ENCODE data around the gene CCDC141. TPM values are rescaled to one million over a fixed set of nuclear protein-coding genes. Genes with fewer than 3 reads are reported as not detected.

The CCDC141 gene
- total RNA-seq, 5 donors from 2014 or later (not counting 1 experiment from before 2014, with no cell fraction given) = 13.2 to 44.8 (median 16.8) TPM

- no peaks in the 10 kb centered on the region for H3K27me3 Mint-ChIP-seq
Observed at GRCh38 chr2:178833382-178833781, 216.6 kb downstream of the CCDC141 start.

DNA sequence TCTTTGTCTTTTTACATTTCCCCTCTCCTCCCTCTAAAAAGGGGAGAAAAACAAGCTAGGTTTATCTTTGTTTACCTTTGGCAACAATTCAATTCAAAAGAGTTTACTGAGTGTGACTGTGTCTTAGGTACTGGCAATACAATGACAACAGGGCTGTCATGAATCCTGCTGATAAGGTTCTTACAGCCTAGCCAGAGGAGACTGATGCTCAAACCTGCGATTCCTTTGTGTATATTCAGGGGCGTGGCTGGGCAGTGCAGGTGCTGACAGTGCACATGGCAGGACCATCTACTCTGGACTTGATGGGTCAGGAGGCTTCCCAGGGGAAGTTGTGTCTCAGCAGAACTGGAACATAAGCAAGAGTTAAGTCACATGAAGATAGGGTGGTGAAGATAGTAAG is 219.5 kb downstream of the CCDC141 start:
- Mint-ChIP-seq H3K9me3 (peaks cover 0 to 9% (median 0%) of the 10 kb centered on the region in 3 donors), H3K4me3 (no peak overlapping the region)
- CTCF ChIA-PET = no interaction called here

More at GRCh38 chr2:178833382-178833781, 216.6 kb downstream of the CCDC141 start:
- H3K4me1 Mint-ChIP-seq = peaks cover 14 to 20% (median 18%) of the 10 kb centered on the region in 3 donors
- H3K9me3 ChIP-seq = no peaks in the 10 kb centered on the region
- WGBS (ENCODE audit: insufficient coverage) = 83% methylated on average over 1 of the region's 5 CpGs
- H3K27ac Mint-ChIP-seq = no peak overlapping the region
- CTCF ChIA-PET = no interaction called here
- H3K36me3 Mint-ChIP-seq = peaks cover 32% of the 10 kb centered on the region
- no peak overlapping the region for H3K4me3 ChIP-seq (ENCODE audit: control insufficient read depth in 1 of 2, extremely low read depth in 1 of 2, low read length in 1 of 2)
- POLR2A ChIA-PET = interaction anchor here in 1 of 2 donors (0.6 kb wide), 1 partner anchor 1569 kb away, joined by 3 read pairs; the partner anchor contains the start of gene NFE2L2
- H3K27me3 ChIP-seq (replicated peaks in 1 of 2; ENCODE audit: control insufficient read depth in 2 of 2, extremely low read depth in 1 of 2, insufficient read depth in 2 of 2, low read length in 1 of 2) = no peaks in the 10 kb centered on the region
- no peak overlapping the region for H3K4me3 Mint-ChIP-seq
- H3K4me1 ChIP-seq (ENCODE audit: control insufficient read depth in 1 of 2, extremely low read depth in 1 of 2, insufficient read depth in 2 of 2, low read length in 2 of 2) = no peaks in the 10 kb centered on the region
- DNase-seq (no peak), ATAC-seq (replicated peaks in 1 of 4) (no peak)
- no peaks in the 10 kb centered on the region for H3K9me3 Mint-ChIP-seq
- H3K27ac ChIP-seq (ENCODE audit: low read length) = no peak overlapping the region
- H3K36me3 ChIP-seq (ENCODE audit: control insufficient read depth in 2 of 2, extremely low read depth in 1 of 2, insufficient read depth in 1 of 2, low read length in 1 of 2) = peaks cover 3 to 10% of the 10 kb centered on the region in 2 donors

GRCh38 chr2:178829981-178830380 is 220.0 kb downstream of the CCDC141 start:
- peak overlapping the region; percentile 23 to 78 for H3K27ac Mint-ChIP-seq
- no peak for ATAC-seq (replicated peaks in 1 of 4)

More for the DNA sequence above, 219.5 kb downstream of the CCDC141 start:
- Mint-ChIP-seq H3K4me1 (peaks cover 14 to 20% (median 18%) of the 10 kb centered on the region in 3 donors), H3K27me3 (no peaks in the 10 kb centered on the region), H3K27ac (peak overlapping the region; percentile 29 to 78), H3K36me3 (peaks cover 33% of the 10 kb centered on the region)
- H3K27me3 ChIP-seq (replicated peaks in 1 of 2; ENCODE audit: control insufficient read depth in 2 of 2, extremely low read depth in 1 of 2, insufficient read depth in 2 of 2, low read length in 1 of 2) = no peaks in the 10 kb centered on the region
- POLR2A ChIA-PET = interaction anchor here in 1 of 2 donors (0.7 kb wide), 1 partner anchor 9 kb away, joined by 3 read pairs; no protein-coding TSS in a partner anchor
- no peaks in the 10 kb centered on the region for H3K9me3 ChIP-seq
- H3K4me1 ChIP-seq (ENCODE audit: control insufficient read depth in 1 of 2, extremely low read depth in 1 of 2, insufficient read depth in 2 of 2, low read length in 2 of 2) = no peaks in the 10 kb centered on the region
- no peak overlapping the region for H3K27ac ChIP-seq (ENCODE audit: low read length)
- 94% methylated on average over 2 of the region's 2 CpGs for WGBS (ENCODE audit: insufficient coverage)
- no peak overlapping the region for H3K4me3 ChIP-seq (ENCODE audit: control insufficient read depth in 1 of 2, extremely low read depth in 1 of 2, low read length in 1 of 2)
- no peak for DNase-seq
- ATAC-seq (replicated peaks in 1 of 4) = no peak
- H3K36me3 ChIP-seq (ENCODE audit: control insufficient read depth in 2 of 2, extremely low read depth in 1 of 2, insufficient read depth in 1 of 2, low read length in 1 of 2) = peaks cover 3% of the 10 kb centered on the region in 2 donors

GRCh38 chr2:178829299-178829960 is 220.5 kb downstream of the CCDC141 start:
- POLR2A ChIA-PET = no interaction called here
- H3K4me3 Mint-ChIP-seq = peak overlapping the region in 1 of 3 donors; percentile 36

More at GRCh38 chr2:178829981-178830380, 220.0 kb downstream of the CCDC141 start:
- ChIA-PET POLR2A (no interaction called here), CTCF (interaction anchor here in 1 of 2 donors (0.5 kb wide), 1 partner anchor 385 kb away, joined by 3 read pairs; no protein-coding TSS in a partner anchor)
- Mint-ChIP-seq H3K36me3 (peaks cover 36% of the 10 kb centered on the region), H3K4me1 (peaks cover 14 to 20% (median 18%) of the 10 kb centered on the region in 3 donors), H3K9me3 (peaks cover 0 to 9% (median 0%) of the 10 kb centered on the region in 3 donors), H3K4me3 (no peak overlapping the region), H3K27me3 (no peaks in the 10 kb centered on the region)
- H3K4me3 ChIP-seq (ENCODE audit: control insufficient read depth in 1 of 2, extremely low read depth in 1 of 2, low read length in 1 of 2) = no peak overlapping the region
- WGBS (ENCODE audit: insufficient coverage) = no CpG with 5 or more reads among the region's 3 CpGs
- no peaks in the 10 kb centered on the region for H3K4me1 ChIP-seq (ENCODE audit: control insufficient read depth in 1 of 2, extremely low read depth in 1 of 2, insufficient read depth in 2 of 2, low read length in 2 of 2)
- no peak overlapping the region for H3K27ac ChIP-seq (ENCODE audit: low read length)
- no peaks in the 10 kb centered on the region for H3K27me3 ChIP-seq (replicated peaks in 1 of 2; ENCODE audit: control insufficient read depth in 2 of 2, extremely low read depth in 1 of 2, insufficient read depth in 2 of 2, low read length in 1 of 2)
- no peak for DNase-seq
- no peaks in the 10 kb centered on the region for H3K9me3 ChIP-seq
- peaks cover 3% of the 10 kb centered on the region in 2 donors for H3K36me3 ChIP-seq (ENCODE audit: control insufficient read depth in 2 of 2, extremely low read depth in 1 of 2, insufficient read depth in 1 of 2, low read length in 1 of 2)

GRCh38 chr2:178828486-178828881 is 221.5 kb downstream of the CCDC141 start:
- Histone ChIP-seq H3K9me3 (no peaks in the 10 kb centered on the region), H3K27me3 (replicated peaks in 1 of 2; ENCODE audit: control insufficient read depth in 2 of 2, extremely low read depth in 1 of 2, insufficient read depth in 2 of 2, low read length in 1 of 2) (no peaks in the 10 kb centered on the region), H3K36me3 (ENCODE audit: control insufficient read depth in 2 of 2, extremely low read depth in 1 of 2, insufficient read depth in 1 of 2, low read length in 1 of 2) (peaks cover 0 to 3% of the 10 kb centered on the region in 2 donors), H3K4me3 (ENCODE audit: control insufficient read depth in 1 of 2, extremely low read depth in 1 of 2, low read length in 1 of 2) (no peak overlapping the region), H3K27ac (ENCODE audit: low read length) (no peak overlapping the region), H3K4me1 (ENCODE audit: control insufficient read depth in 1 of 2, extremely low read depth in 1 of 2, insufficient read depth in 2 of 2, low read length in 2 of 2) (no peaks in the 10 kb centered on the region)
- WGBS (ENCODE audit: insufficient coverage) = 86% methylated on average over 2 of the region's 4 CpGs
- ChIA-PET POLR2A (no interaction called here), CTCF (no interaction called here)
- Mint-ChIP-seq H3K27me3 (no peaks in the 10 kb centered on the region), H3K9me3 (peaks cover 0 to 9% (median 0%) of the 10 kb centered on the region in 3 donors), H3K4me3 (no peak overlapping the region), H3K4me1 (peaks cover 14 to 20% (median 18%) of the 10 kb centered on the region in 3 donors), H3K27ac (no peak overlapping the region), H3K36me3 (peaks cover 31% of the 10 kb centered on the region)
- no peak for ATAC-seq (replicated peaks in 1 of 4)
- DNase-seq = no peak

More at GRCh38 chr2:178829299-178829960, 220.5 kb downstream of the CCDC141 start:
- DNase-seq (peak in 10 of 35 experiments; percentile 3 to 27 (median 5)), ATAC-seq (replicated peaks in 1 of 4) (peak; percentile 55 to 86 (median 66))
- H3K4me3 ChIP-seq (ENCODE audit: control insufficient read depth in 1 of 2, extremely low read depth in 1 of 2, low read length in 1 of 2) = no peak overlapping the region
- peaks cover 3% of the 10 kb centered on the region in 2 donors for H3K36me3 ChIP-seq (ENCODE audit: control insufficient read depth in 2 of 2, extremely low read depth in 1 of 2, insufficient read depth in 1 of 2, low read length in 1 of 2)
- H3K27ac ChIP-seq (ENCODE audit: low read length) = no peak overlapping the region
- H3K9me3 ChIP-seq = no peaks in the 10 kb centered on the region
- CTCF ChIA-PET = interaction anchor here in 1 of 2 donors (0.5 kb wide), 1 partner anchor 385 kb away, joined by 3 read pairs; no protein-coding TSS in a partner anchor
- WGBS (ENCODE audit: insufficient coverage) = no CpG with 5 or more reads among the region's 3 CpGs
- Mint-ChIP-seq H3K27me3 (no peaks in the 10 kb centered on the region), H3K27ac (peak overlapping the region; percentile 23 to 78), H3K4me1 (peaks cover 14 to 20% (median 18%) of the 10 kb centered on the region in 3 donors), H3K36me3 (peaks cover 36% of the 10 kb centered on the region), H3K9me3 (peaks cover 0 to 9% (median 0%) of the 10 kb centered on the region in 3 donors)
- H3K27me3 ChIP-seq (replicated peaks in 1 of 2; ENCODE audit: control insufficient read depth in 2 of 2, extremely low read depth in 1 of 2, insufficient read depth in 2 of 2, low read length in 1 of 2) = no peaks in the 10 kb centered on the region
- H3K4me1 ChIP-seq (ENCODE audit: control insufficient read depth in 1 of 2, extremely low read depth in 1 of 2, insufficient read depth in 2 of 2, low read length in 2 of 2) = no peaks in the 10 kb centered on the region

DNA sequence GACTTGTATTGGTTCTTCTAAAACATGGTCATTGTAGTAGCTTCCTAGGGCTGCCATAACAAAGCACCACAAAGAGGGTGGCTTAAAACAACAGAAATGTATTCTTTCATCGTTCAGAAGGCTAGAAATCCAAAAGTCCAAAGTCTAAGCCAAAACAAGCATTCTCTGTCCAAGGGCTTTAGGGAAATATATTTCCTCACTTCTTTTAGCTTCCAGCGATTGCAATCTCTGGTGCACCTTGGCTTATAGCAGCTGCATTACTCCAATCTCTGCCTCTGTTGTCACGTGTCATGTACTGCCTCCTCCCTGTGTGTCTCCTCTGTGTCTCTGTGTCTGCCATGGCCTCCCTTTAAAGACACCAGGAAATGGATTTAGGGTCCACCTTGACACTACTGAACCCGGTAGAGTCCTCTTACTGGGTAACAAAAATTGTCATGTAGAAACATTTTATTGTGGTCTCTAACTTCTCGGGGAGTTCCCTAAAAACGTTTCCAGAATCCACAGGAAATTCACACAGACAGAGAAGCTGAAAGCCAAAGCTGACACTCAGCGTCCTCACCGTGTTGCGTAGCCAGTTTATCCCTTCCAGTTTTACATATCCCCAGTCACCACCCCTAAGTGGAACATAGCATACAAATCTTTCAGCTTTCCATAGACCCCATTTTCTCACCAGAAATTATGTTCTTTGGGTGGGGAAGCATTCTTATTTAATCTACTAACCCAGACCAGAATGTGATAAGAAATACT is 222.0 kb downstream of the CCDC141 start:
- Histone ChIP-seq H3K36me3 (ENCODE audit: control insufficient read depth in 2 of 2, extremely low read depth in 1 of 2, insufficient read depth in 1 of 2, low read length in 1 of 2) (peaks cover 0 to 3% of the 10 kb centered on the region in 2 donors), H3K27me3 (replicated peaks in 1 of 2; ENCODE audit: control insufficient read depth in 2 of 2, extremely low read depth in 1 of 2, insufficient read depth in 2 of 2, low read length in 1 of 2) (no peaks in the 10 kb centered on the region), H3K4me3 (ENCODE audit: control insufficient read depth in 1 of 2, extremely low read depth in 1 of 2, low read length in 1 of 2) (no peak overlapping the region), H3K27ac (ENCODE audit: low read length) (no peak overlapping the region), H3K4me1 (ENCODE audit: control insufficient read depth in 1 of 2, extremely low read depth in 1 of 2, insufficient read depth in 2 of 2, low read length in 2 of 2) (no peaks in the 10 kb centered on the region), H3K9me3 (no peaks in the 10 kb centered on the region)
- 92% methylated on average over 8 of the region's 9 CpGs for WGBS (ENCODE audit: insufficient coverage)
- no peak for ATAC-seq (replicated peaks in 1 of 4)
- Mint-ChIP-seq H3K4me3 (no peak overlapping the region), H3K36me3 (peaks cover 27% of the 10 kb centered on the region), H3K9me3 (peaks cover 0 to 9% (median 0%) of the 10 kb centered on the region in 3 donors), H3K27ac (no peak overlapping the region), H3K27me3 (no peaks in the 10 kb centered on the region), H3K4me1 (peaks cover 14 to 20% (median 18%) of the 10 kb centered on the region in 3 donors)
- DNase-seq = no peak
- ChIA-PET POLR2A (no interaction called here), CTCF (no interaction called here)
